ENCODE results near the gene SH2D3C.

SH2D3C gene

DNA sequence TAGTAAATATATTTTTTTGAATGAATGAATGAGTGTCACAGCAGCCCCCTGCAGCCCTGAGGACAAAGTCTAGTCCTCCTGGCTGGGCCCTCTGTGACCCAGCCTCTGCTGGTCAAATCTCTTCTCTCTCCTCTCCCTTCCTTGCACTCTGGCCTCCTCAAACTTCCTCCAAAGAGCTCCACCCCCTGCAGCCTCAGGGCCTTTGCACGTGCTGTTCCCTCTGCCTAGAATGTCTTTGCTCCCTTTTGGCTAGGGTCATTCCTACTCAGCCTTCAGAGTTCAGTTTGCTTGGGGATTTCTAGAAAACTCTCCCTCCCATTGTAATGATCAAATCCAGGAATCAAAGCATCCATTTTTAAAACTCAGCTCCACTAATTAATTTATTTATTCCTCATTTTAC lies 13.0 kb downstream of the SH2D3C start:
- no peak for ATAC-seq
- TF ChIP-seq ZFP3 (CRISPR knock-in tag; IDR thresholded peaks at IDR 0.05), result no peak
- no peak for TF ChIP-seq ARNTL (CRISPR knock-in tag; IDR thresholded peaks at IDR 0.05; ENCODE audit: borderline replicate concordance, low read depth)
- TF ChIP-seq, protein P1, sequence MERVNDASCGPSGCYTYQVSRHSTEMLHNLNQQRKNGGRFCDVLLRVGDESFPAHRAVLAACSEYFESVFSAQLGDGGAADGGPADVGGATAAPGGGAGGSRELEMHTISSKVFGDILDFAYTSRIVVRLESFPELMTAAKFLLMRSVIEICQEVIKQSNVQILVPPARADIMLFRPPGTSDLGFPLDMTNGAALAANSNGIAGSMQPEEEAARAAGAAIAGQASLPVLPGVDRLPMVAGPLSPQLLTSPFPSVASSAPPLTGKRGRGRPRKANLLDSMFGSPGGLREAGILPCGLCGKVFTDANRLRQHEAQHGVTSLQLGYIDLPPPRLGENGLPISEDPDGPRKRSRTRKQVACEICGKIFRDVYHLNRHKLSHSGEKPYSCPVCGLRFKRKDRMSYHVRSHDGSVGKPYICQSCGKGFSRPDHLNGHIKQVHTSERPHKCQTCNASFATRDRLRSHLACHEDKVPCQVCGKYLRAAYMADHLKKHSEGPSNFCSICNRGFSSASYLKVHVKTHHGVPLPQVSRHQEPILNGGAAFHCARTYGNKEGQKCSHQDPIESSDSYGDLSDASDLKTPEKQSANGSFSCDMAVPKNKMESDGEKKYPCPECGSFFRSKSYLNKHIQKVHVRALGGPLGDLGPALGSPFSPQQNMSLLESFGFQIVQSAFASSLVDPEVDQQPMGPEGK (CRISPR knock-in tag; IDR thresholded peaks at IDR 0.05; ENCODE audit: borderline replicate concordance), result no peak
- TF ChIP-seq, protein P2, sequence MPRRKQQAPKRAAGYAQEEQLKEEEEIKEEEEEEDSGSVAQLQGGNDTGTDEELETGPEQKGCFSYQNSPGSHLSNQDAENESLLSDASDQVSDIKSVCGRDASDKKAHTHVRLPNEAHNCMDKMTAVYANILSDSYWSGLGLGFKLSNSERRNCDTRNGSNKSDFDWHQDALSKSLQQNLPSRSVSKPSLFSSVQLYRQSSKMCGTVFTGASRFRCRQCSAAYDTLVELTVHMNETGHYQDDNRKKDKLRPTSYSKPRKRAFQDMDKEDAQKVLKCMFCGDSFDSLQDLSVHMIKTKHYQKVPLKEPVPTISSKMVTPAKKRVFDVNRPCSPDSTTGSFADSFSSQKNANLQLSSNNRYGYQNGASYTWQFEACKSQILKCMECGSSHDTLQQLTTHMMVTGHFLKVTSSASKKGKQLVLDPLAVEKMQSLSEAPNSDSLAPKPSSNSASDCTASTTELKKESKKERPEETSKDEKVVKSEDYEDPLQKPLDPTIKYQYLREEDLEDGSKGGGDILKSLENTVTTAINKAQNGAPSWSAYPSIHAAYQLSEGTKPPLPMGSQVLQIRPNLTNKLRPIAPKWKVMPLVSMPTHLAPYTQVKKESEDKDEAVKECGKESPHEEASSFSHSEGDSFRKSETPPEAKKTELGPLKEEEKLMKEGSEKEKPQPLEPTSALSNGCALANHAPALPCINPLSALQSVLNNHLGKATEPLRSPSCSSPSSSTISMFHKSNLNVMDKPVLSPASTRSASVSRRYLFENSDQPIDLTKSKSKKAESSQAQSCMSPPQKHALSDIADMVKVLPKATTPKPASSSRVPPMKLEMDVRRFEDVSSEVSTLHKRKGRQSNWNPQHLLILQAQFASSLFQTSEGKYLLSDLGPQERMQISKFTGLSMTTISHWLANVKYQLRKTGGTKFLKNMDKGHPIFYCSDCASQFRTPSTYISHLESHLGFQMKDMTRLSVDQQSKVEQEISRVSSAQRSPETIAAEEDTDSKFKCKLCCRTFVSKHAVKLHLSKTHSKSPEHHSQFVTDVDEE (CRISPR knock-in tag; IDR thresholded peaks at IDR 0.05), result no peak
- TF ChIP-seq OSR1 (CRISPR knock-in tag; IDR thresholded peaks at IDR 0.05), result no peak
- no peak for TF ChIP-seq ISL1 (CRISPR knock-in tag; IDR thresholded peaks at IDR 0.05)

DNA sequence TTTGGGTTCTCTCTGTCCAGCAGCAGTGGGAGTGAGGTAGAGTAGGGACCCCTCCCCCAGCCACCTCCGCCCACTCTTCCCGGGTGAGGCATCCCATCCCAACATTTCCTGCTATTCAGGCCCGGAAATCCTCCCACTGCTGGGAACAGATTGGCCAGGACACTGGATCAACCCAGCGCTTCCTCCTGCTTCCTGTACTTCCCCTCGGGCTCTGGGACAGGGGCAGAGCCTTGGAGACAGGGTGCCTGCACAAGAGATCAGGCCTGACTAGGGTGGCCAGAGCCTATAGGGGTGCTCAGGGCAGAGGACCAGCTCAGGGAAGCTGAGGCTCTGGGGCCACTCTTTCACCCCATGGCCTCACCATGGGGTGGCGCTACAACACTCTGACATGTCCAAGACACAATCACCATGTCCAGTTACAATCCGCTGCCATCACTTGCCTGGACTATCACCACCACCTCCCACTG lies 14.5 kb downstream of the SH2D3C start:
- ATAC-seq, result peak; percentile 75
- TF ChIP-seq, protein P1 (CRISPR knock-in tag; IDR thresholded peaks at IDR 0.05; ENCODE audit: borderline replicate concordance), result no peak
- no peak for TF ChIP-seq ZFP30 (CRISPR knock-in tag; IDR thresholded peaks at IDR 0.05)
- TF ChIP-seq ZNF565 (CRISPR knock-in tag; conservative IDR thresholded peaks at IDR 0.05; ENCODE audit: low read depth), result no peak
- TF ChIP-seq TOX (CRISPR knock-in tag; IDR thresholded peaks at IDR 0.05; ENCODE audit: borderline replicate concordance), result no peak
- no peak for TF ChIP-seq ZNF70 (CRISPR knock-in tag; IDR thresholded peaks at IDR 0.05)
- TF ChIP-seq OSR1 (CRISPR knock-in tag; IDR thresholded peaks at IDR 0.05), result no peak
- TF ChIP-seq TCF4 (CRISPR knock-in tag; IDR thresholded peaks at IDR 0.05; ENCODE audit: borderline replicate concordance), result no peak
- TF ChIP-seq, protein P2 (CRISPR knock-in tag; IDR thresholded peaks at IDR 0.05), result no peak
- TF ChIP-seq ZFP3 (CRISPR knock-in tag; IDR thresholded peaks at IDR 0.05), result no peak
- TF ChIP-seq SNAI2 (CRISPR knock-in tag; IDR thresholded peaks at IDR 0.05), result no peak
- TF ChIP-seq GLIS3 (CRISPR knock-in tag; IDR thresholded peaks at IDR 0.05), result no peak
- TF ChIP-seq BACH2 (CRISPR knock-in tag; IDR thresholded peaks at IDR 0.05; ENCODE audit: borderline replicate concordance), result no peak
- TF ChIP-seq ARNTL (CRISPR knock-in tag; IDR thresholded peaks at IDR 0.05; ENCODE audit: borderline replicate concordance, low read depth), result no peak
- no peak for TF ChIP-seq RARB (CRISPR knock-in tag; IDR thresholded peaks at IDR 0.05)
- no peak for TF ChIP-seq PPARA (CRISPR knock-in tag; IDR thresholded peaks at IDR 0.05; ENCODE audit: borderline replicate concordance)
- TF ChIP-seq CSDC2 (CRISPR knock-in tag; IDR thresholded peaks at IDR 0.05), result no peak

DNA sequence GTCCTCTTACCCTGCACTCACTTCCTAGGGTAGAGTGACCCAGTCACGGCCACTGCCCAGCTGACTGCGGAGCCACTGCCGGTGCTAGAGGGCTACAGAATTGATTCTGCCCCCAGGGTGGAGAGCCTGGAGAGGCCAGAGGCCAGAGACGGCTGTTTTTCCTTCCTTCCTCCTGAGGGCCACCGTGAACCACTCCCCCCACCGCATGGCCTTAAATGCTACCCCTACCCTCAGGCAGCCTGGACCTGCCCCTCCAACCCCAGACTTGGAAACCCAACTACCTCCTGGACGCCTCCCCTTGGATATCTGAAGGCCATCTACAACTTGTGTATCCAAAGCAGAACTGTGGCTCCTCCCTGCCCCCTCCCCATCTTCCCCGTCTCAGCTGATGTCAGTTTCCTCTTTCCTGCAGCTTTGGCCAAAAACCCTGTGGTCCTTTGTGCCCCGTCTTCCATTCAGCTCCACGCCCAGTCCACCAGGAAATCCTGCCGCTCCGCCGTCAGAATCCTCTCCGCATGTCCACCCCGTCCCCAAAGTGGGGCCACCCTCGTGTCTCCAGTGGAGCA lies 16.3 kb downstream of the SH2D3C start:
- no peak for ATAC-seq
- no peak for TF ChIP-seq SNAI2 (CRISPR knock-in tag; IDR thresholded peaks at IDR 0.05)
- TF ChIP-seq ZFP30 (CRISPR knock-in tag; IDR thresholded peaks at IDR 0.05), result no peak
- no peak for TF ChIP-seq ZNF8 (CRISPR knock-in tag; IDR thresholded peaks at IDR 0.05)
- no peak for TF ChIP-seq ESRRG (CRISPR knock-in tag; IDR thresholded peaks at IDR 0.05)
